Duodenal mucosa (tissue), 2 donors: ENCODE measurements around the gene CCDC85A.

Experiments
- H3K27ac ChIP-seq: one replicate; pipeline ENCODE4 v1.7.0; 2013; ENCODE audit warnings: low read depth, low read length
- H3K27me3 ChIP-seq, 2 donors: one replicate each; pipeline ENCODE4 v1.7.0; 2013; ENCODE audit warnings: low read length in 2 of 2, control low read depth in 1 of 2; ENCODE audit not compliant: insufficient read depth in 2 of 2, control insufficient read depth in 1 of 2
- H3K36me3 ChIP-seq, 2 donors: one replicate each; pipeline ENCODE4 v1.7.0; 2013; ENCODE audit warnings: low read length in 2 of 2, control low read depth in 1 of 2; ENCODE audit not compliant: insufficient read depth in 2 of 2, control insufficient read depth in 1 of 2
- H3K4me1 ChIP-seq, 2 donors: one replicate each; pipeline ENCODE4 v1.7.0; 2013; ENCODE audit warnings: low read length in 2 of 2, control low read depth in 1 of 2; ENCODE audit not compliant: insufficient read depth in 2 of 2, control insufficient read depth in 1 of 2
- H3K4me3 ChIP-seq, 2 donors: one replicate each; pipeline ENCODE4 v1.7.0; 2013; ENCODE audit warnings: low read length in 2 of 2, low read depth in 1 of 2
- H3K9ac ChIP-seq, 2 donors: one replicate each; pipeline ENCODE4 v1.7.0; 2013; ENCODE audit warnings: low read length in 2 of 2, low read depth in 1 of 2
- H3K9me3 ChIP-seq, 2 donors: one replicate each; pipeline ENCODE4 v1.7.0; 2013; ENCODE audit warnings: low read length in 2 of 2, control low read depth in 1 of 2; ENCODE audit not compliant: control insufficient read depth in 1 of 2

Gene CCDC85A

DNA sequence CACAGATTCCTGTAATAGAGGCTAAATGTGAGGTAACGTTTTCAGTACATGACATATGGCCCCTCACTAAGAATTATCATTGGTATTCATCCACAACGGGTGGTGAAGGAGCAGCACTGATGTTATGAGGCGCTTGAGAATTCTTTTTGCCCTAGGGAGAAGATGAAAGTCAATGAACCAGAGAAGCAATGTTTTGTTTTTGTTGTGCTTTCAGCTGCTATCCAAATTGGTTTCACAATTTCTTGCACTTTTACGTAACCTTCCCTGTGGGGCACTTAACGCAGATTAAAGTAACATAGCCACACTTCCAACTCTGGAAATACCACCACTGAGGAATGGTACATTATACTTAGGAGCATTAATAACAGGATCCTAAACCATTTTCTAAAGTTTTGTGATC lies 13.3 kb upstream of the CCDC85A start:
- H3K9ac ChIP-seq, result no peak overlapping the region

DNA sequence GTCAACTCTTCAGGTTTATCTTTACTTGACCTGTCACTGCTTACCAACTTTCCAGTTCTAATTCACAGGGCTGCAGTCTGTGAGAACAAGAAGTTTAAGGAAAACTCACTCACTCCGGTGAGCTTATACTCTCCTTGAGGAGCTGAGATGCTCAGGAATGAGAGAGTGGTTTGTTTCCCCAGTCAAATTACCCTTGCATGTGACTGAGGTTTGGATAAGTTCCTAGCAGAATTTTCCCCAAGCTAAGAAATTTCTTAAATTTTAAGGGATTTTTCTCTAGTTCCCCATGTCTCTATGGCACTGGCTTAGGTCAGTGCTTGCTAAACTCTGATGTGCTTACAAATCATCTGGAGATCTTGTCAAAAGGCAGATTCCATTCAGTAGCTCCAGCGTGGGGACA lies 12.8 kb upstream of the CCDC85A start:
- H3K9ac ChIP-seq, result no peak overlapping the region
- no peaks in the 10 kb centered on the region for H3K36me3 ChIP-seq
- H3K4me3 ChIP-seq, result no peak overlapping the region
- H3K27ac ChIP-seq, result no peak overlapping the region
- no peaks in the 10 kb centered on the region for H3K9me3 ChIP-seq
- no peaks in the 10 kb centered on the region for H3K27me3 ChIP-seq
- no peaks in the 10 kb centered on the region for H3K4me1 ChIP-seq

More for the DNA sequence above, 13.3 kb upstream of the CCDC85A start:
- Histone ChIP-seq H3K27me3 (no peaks in the 10 kb centered on the region), H3K9me3 (no peaks in the 10 kb centered on the region), H3K27ac (no peak overlapping the region), H3K4me3 (no peak overlapping the region), H3K36me3 (no peaks in the 10 kb centered on the region), H3K4me1 (no peaks in the 10 kb centered on the region)

DNA sequence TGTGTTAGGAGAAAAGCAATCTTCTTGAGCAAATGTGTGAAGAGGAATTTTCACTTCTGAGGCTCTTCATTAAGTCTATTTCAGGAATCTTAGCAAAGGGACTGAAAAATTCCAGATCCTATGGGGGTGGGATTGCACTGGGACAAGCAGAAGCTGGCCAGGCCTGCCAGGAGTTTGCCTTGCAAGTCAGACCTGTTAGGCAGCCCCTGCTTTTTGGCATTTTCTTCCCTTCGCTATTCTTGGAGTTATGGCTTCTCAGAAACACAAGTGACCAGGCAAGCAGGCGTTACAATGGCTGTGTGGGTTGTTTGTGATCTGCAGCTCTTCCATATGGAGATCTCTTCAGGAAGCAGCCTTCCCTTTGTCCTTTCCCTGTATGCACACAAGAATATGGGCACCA lies 8.0 kb upstream of the CCDC85A start:
- Histone ChIP-seq H3K4me1 (no peaks in the 10 kb centered on the region), H3K36me3 (no peaks in the 10 kb centered on the region), H3K9ac (no peak overlapping the region), H3K27ac (no peak overlapping the region), H3K9me3 (no peaks in the 10 kb centered on the region), H3K4me3 (no peak overlapping the region), H3K27me3 (no peaks in the 10 kb centered on the region)

DNA sequence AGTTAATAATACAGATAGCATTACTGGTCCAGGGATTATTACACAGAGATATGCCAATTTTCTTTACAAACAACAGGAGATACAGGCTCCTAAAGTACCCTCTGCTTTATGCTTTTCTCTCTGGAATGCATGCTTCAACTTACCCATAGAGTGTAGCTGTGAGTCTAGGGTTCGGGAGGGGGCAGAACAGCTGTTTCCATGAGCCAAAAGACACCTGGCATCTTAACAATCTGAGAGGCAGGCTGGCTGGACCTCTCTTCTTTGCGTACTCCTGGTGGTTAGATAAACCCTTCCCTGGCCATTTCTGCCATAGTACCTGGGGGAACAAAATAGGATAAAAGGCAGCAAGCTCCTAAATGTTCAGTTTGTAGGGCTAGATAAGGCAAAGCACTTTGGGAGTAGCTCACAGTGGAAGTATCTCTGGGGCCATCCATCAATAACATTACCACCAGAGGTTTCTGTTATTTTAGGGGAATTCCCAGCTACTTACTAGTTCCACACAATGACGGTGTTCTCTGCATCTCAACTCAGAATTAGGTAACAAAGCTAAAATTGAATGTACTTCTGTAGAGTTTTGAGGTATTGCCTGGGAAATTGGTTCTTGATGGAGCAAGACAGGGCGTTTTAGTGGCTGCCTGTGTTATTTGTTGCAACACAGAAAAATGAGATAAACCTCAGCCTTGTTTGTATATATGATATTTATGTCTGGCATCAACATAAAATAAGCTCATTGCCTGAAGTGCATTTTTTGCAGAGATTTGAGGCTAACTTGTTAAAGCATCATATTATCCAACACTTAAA lies 6.2 kb upstream of the CCDC85A start:
- Histone ChIP-seq H3K9me3 (no peaks in the 10 kb centered on the region), H3K4me3 (no peak overlapping the region), H3K9ac (no peak overlapping the region), H3K36me3 (no peaks in the 10 kb centered on the region), H3K4me1 (no peaks in the 10 kb centered on the region), H3K27me3 (peaks cover 0 to 2% of the 10 kb centered on the region in 2 donors), H3K27ac (no peak overlapping the region)

DNA sequence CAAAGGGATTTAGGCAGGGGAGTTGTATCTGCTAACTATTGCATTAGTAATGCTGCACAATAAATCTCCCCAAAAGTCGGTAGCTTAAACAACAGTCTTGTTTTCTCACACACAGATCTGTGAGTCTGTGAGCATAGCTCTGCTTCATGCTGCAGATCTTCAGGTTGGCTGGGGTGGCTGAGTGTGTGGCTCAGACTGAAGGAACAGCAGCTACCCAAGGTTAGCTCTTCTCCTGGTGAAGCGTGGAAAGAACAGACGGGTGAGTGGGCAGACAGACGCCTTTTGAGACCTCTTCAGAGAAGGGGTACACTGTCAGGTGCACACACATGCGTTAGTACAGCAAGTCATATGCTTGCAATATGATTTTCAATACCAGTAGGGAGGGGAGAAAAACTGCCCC lies 3.9 kb upstream of the CCDC85A start:
- peaks cover 3 to 5% of the 10 kb centered on the region in 2 donors for H3K27me3 ChIP-seq
- H3K9ac ChIP-seq, result no peak overlapping the region

DNA sequence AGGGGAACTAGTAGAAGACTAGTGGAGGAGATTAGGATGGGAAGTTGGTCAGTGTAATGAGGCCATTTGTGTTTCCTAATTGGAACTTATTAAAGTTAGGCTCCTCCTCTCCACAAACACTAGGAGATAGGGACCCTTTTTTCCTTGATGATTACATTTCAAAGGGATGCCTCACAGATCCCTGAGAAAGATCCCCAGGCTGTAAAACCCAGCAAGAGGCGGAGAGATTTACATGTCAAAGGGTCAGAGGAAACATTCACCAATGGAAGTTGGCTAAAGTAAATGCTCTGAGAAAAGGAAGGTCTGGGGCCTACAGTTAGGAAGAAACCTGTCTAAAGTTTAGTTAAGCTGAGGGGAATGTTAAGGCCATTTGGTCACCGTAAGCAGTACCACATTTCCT lies 1.4 kb upstream of the CCDC85A start:
- H3K9ac ChIP-seq, result no peak overlapping the region
- no peaks in the 10 kb centered on the region for H3K4me1 ChIP-seq
- H3K9me3 ChIP-seq, result no peaks in the 10 kb centered on the region
- H3K27me3 ChIP-seq, result peaks cover 23 to 24% of the 10 kb centered on the region in 2 donors
- H3K27ac ChIP-seq, result no peak overlapping the region
- H3K4me3 ChIP-seq, result no peak overlapping the region
- no peaks in the 10 kb centered on the region for H3K36me3 ChIP-seq

More for the DNA sequence above, 3.9 kb upstream of the CCDC85A start:
- Histone ChIP-seq H3K27ac (no peak overlapping the region), H3K36me3 (no peaks in the 10 kb centered on the region), H3K4me1 (no peaks in the 10 kb centered on the region), H3K9me3 (no peaks in the 10 kb centered on the region), H3K4me3 (no peak overlapping the region)

DNA sequence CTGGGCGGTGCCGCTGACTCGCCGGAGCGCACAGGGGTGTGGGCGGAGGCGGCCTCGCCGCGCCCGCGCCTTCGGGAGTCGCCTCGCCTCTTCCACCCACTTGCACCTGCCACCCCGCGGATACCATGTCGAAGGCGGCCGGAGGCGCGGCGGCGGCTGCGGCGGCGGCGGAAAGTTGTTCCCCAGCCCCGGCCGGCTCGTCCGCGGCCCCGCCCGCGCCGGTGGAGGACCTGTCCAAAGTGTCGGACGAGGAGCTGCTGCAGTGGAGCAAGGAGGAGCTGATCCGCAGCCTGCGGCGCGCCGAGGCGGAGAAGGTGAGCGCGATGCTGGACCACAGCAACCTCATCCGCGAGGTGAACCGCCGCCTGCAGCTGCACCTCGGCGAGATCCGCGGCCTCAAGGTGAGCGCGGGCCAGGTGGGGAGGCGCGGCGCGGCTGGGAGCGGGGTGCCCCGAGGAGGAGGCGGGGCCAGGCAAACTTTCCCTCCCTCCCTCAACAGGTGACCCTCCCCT lies 766 bp downstream of the CCDC85A start:
- Histone ChIP-seq H3K9me3 (no peaks in the 10 kb centered on the region), H3K36me3 (no peaks in the 10 kb centered on the region), H3K4me1 (no peaks in the 10 kb centered on the region), H3K9ac (no peak overlapping the region), H3K27ac (no peak overlapping the region), H3K4me3 (peak overlapping the region; percentile 55 to 64), H3K27me3 (peaks cover 23 to 24% of the 10 kb centered on the region in 2 donors)

DNA sequence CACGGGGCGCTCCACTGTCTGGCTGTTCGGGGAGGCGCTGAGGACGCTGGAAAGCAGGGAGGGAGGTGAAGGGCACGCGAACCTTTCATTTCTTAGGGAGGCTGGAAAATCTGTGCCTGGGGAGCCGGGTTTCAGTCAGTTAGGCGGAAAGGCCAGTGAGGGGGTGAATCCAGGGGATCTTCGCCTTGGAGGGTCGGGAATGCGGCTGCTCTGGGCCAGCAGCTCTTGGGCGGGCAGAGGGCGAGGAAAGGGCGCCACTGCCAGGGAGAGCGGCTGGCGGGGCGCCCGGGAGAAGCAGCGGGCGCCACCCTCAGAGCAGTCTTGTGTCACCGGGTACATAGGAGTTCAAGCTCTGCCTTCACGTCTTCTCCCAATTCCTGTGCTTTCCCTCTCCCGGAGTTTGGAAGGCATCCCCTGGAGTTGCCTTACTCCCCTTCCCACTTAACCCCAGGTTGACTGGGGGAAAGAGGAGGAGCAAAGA lies 1.4 kb downstream of the CCDC85A start:
- no peak overlapping the region for H3K9ac ChIP-seq
- H3K4me1 ChIP-seq, result no peaks in the 10 kb centered on the region
- H3K9me3 ChIP-seq, result no peaks in the 10 kb centered on the region
- no peak overlapping the region for H3K27ac ChIP-seq
- peaks cover 23 to 24% of the 10 kb centered on the region in 2 donors for H3K27me3 ChIP-seq
- no peaks in the 10 kb centered on the region for H3K36me3 ChIP-seq
- peak overlapping the region in 1 of 2 donors; percentile 34 for H3K4me3 ChIP-seq

DNA sequence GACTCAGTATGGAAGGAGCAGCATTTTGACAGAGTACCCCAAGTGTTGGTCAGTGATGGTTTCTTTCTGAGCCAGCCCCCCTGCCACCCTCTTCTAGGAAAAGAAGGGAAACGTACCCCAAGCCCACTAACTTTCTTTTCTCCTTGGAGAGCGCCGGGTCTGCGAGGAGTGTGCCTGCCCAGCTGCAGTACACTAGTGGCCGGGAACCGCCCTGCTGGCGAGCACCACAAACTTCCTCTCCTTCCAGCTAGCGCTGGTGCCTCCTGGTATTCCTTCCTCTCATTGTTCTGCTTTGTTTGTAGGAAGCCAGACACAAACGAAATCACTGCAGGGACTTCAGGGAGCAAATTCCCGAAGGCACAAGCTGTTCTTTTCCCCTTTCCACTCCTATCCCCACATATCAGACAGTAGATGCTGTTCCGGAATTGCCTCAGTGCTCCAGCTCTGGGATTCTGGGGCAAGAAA lies 1.8 kb downstream of the CCDC85A start:
- Histone ChIP-seq H3K27me3 (peaks cover 23 to 24% of the 10 kb centered on the region in 2 donors), H3K27ac (no peak overlapping the region), H3K36me3 (no peaks in the 10 kb centered on the region), H3K9me3 (no peaks in the 10 kb centered on the region), H3K4me1 (no peaks in the 10 kb centered on the region), H3K4me3 (peak overlapping the region in 1 of 2 donors; percentile 34), H3K9ac (no peak overlapping the region)

DNA sequence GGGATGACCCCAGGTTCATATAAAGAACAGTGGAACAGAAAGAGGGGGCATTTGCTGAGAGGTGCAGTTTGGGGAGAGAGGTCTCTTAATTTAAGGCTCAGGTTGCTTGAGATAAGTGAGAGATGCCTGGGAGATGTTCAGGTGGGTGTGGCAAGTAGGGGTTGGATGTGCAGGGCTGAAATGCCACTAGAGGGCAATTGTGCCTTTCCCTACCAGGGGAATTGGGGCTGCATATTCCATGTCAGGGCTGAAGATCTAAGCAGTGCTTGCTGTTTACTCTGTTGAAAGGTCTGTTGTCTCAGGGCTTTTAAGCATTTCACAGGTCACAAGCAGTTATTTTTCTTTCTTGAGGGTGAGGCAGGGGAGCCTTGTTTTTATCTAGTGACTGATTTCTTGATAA lies 7.8 kb downstream of the CCDC85A start:
- Histone ChIP-seq H3K9ac (no peak overlapping the region), H3K27ac (no peak overlapping the region), H3K36me3 (no peaks in the 10 kb centered on the region), H3K27me3 (peaks cover 1 to 3% of the 10 kb centered on the region in 2 donors), H3K4me1 (no peaks in the 10 kb centered on the region), H3K9me3 (no peaks in the 10 kb centered on the region), H3K4me3 (no peak overlapping the region)
